HG03457 (cell line): Measurements from ENCODE around the gene ACTR6.
"Not testable (repeated sequence)": the region's sequence is repeated elsewhere in the genome, so short reads cannot be mapped to it uniquely, and the experiment has no call there.

Source experiments
- ATAC-seq: cut with Tn5 transposase; IDR thresholded peaks from one replicate; pipeline ENCODE4 v1.9.1; 2021; ENCODE audit warnings: moderate number of reproducible peaks; ENCODE audit not compliant: unreplicated experiment

Gene ACTR6

DNA sequence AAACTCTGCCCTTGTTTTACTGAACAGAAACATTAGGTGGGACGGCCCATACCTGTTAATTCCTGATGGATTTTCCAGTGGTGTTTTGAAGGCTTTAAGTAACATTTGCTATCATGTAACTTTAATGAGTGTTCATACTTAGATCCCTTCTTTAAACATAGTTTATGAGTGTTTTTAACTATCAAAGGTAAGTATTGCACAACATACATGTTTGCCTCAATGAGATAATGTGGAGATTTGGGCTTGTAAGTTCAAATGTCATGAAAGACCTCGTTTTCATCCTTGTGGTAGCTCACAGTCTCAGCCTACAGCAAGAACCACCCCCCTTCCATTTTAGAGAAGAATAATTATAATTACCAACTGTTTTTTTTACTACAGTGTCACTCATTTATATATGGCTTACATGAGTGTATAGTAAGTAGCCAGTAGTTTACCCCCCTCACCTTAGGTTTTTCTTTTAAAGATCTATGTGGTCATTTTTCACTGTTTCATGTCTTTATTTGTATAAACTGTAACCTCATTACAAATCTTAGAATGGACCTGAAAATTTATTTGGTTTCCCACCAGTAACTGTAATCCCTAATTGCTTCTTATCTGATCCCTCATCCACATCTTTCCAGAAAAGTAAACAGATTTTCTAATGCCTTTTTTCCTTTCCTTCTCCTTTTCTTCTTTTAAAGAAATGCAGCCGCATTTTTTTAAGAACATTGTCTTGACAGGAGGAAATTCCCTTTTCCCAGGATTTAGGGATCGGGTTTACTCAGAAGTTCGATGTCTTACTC is 18.9 kb downstream of the ACTR6 start:
- ATAC-seq, result no peak

DNA sequence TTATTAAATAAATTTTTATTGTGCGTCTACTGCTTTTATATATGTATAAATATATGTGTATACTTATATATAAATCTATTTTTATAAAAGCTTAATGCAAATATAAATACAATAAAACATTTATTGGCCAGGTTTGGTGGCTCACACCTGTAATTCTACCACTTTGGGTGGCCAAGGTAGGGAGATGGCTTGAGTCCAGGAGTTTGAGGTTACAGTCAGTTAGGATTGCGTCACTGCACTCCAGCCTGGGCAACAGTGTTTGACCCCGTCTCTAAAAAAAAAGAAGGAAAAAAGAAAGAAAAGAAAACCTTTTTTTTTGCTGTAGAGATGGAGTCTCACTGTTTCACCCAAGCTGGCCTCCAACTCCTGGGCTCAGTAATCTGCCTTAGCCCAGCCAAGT is 20.9 kb downstream of the ACTR6 start:
- no peak for ATAC-seq

DNA sequence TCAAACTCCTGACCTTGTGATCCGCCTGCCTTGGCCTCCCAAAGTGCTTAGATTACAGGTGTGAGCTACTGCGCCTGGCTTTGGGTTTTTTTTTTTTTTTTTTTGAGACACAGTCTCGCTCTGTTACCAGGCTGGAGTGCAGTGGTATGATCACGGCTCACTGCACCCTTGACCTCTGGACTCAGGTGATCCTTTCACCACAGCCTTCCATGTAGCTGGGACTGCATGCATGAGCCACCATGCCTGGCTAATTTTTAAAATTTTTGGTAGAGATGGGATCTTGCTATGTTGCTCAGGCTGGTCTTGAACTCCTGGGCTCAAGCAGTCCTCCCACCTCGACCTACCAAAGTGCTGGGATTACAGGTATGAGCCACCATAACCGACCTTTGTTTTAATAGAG is 21.6 kb downstream of the ACTR6 start:
- ATAC-seq, result not testable (repeated sequence)

DNA sequence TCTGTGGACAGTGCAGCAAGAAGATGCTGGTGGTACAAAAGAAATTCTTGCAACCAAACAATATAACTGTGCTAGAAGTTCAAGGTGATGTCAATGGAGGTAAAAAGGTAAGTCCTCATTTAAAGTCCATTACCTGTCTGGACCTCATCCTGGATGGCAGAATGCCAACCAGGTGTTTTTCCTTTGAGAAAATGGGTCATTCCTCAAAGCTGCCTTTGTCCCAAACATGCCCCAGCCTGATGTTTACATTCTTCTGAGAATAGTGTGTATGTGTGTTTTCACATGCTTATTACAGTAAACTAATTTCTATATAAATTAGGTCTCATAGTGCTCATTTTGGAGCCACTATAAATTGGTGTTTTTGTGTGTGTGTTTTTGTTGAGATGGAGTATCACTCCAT is 24.9 kb downstream of the ACTR6 start:
- no peak for ATAC-seq

DNA sequence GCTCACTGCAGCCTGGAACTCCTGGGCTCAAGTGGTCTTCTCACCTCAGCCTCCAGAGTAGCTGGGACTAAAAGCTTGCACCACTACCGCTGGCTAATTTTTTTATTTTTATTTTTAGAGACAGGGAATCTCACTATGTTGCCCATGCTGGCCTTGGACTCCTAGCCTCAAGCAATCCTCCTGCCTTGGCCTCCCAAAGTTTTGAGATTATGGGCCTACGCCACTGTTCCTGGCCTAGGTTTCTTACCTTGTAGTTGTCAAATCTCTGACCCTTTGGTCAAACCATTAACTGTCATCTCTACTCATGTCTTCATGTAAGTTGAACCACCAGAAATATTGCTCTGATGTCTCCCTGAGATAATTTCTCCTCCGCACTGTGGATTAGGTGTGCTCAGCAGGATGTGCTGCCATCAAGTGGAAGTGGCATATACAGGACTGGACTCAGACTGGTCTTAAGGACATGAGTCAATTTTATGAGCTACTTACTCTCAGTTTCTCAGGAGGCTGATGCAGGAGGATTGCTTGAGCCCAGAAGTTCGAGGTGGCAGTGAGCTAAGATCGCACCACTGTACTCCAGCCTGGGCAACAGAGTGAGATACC is 28.5 kb downstream of the ACTR6 start:
- ATAC-seq, result no peak

DNA sequence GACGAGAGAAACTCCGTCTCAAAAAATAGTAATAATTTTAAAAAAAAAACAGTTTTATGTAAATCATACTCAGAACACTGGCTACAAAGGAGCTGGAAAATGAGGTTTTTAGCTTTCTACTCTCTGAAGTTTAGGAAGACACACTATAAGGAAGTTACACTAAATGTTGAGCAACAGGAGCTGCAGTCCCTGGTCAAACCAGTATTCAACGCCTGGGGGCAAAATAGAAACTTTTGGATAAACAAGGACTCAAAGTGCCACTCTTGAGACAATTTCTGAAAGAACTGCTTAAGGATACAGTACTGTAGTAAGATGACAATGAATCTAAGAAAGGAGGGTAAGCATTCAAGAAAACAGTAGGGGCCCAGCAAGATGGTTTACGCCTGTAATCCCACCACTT is 29.3 kb downstream of the ACTR6 start:
- ATAC-seq, result no peak

DNA sequence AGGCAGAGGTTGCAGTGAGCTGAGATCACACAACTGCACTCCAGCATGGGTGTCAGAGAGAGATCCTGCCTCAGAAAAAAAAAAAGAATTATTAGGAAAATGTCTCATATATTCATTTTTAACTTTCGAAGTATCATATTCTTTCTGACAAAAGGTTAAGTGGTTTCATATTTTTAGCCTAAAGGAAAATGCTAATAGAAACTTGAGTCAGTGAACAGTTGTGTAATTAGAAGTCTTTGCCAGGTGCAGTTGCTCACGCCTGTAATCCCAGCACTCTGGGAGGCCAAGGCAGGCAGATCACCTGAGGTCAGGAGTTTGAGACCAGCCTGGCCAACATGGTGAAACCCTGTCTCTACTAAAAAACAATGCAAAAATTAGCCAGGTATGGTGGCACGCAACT is 31.3 kb downstream of the ACTR6 start:
- ATAC-seq, result not testable (repeated sequence)

DNA sequence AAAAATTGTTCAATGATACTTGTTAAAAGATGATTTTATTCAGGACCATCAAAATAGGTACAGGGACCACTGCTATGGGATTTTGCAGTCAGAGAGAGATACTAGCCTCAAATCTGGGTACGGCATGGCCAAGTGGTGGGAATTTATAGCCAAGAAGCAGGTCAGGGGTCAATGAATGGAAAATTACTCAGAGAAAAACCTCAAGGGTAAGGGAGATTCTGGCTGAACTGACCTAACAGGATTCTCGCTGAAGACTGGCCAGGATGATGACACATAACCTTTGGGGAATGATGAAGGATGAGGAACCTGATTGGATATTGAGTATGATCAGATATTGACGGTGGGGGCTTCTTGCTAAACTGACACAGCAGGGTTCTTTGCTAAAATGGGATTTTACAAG is 33.6 kb downstream of the ACTR6 start:
- no peak for ATAC-seq

DNA sequence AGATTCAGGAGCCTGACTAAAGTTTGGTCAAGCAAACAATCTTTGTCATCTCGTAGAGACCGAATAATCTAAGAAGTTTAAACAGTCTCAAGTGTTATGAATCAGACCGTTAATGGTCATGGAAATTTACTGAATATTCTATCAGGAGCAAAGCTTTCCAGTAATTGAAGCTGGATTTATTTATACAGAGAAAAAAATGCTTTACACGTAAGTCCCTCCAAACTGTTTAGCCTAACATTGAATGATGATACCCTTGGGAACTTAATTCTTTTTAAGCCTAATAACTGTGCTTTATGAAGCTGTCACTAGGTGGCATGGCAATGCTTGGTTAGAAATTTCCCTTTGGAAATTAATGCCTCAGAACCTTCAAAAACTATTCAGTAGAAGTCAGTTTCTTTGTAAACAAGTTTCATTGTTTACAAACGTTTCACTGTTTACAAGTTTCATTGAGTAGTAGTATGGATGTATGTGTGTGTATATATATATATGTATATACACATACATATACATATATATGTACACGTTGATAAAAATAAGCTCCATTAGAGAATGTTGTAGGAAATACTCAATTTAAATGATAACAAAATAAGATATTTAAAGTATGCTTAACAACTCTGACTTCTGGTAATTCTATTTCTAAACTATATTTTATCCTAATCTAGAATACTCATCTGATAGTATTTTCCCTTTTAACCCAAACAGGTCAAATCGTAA is 34.1 kb downstream of the ACTR6 start:
- no peak for ATAC-seq

DNA sequence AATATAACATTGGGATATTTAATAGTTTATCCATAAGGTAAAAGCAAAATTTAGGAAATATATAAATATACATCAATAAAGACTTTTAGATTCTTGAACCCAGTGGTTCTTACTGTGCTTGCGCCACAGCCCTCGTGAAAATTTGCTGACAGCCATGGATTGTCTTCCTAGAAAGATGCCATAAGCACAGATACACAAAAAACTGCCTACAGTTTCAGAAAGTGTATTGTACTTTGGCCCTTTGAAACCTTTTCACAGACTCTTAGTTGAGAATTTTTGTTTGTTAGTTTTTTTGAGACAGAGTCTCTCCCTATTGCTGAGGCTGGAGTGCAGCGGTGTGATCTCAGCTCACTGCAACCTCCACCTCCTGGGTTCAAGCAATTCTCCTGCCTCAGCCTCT is 38.2 kb downstream of the ACTR6 start:
- no peak for ATAC-seq

DNA sequence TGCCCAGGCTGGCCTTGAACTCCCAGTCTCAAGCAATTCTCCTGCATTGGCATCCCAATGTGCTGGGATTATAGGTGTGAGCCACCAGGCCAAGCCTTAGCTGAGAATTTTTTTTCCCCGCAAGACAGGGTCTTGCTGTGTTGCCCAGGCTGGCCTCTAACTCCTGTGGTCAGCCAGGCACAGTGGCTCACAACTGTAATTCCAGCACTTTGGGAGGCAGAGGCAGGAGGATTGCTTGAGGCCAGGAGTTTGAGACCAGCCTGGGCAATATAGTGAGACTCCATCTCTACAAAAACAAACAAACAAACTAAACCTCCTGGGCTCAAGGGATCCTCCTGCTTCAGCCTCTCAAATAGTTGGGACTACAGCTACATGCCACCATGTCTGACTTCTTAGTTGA is 39.0 kb downstream of the ACTR6 start:
- ATAC-seq, result no peak

DNA sequence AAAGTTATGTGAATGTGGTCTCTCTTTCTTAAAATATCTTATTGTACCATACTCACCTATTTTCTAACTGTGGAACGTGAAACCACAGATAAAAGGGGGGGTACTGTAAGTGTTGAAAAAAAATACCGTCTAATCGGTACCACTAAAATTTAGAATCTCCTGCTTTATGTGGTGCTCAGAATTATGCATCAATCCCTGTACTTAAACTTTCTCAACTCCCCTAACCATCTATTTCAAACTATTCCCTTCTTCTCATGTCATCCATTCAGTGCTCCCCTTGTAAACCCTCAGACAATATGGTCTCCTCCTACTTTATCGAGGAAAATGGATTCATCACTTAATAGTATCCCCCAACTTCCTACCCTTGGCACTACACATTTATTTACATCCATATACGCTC is 42.5 kb downstream of the ACTR6 start:
- ATAC-seq, result no peak

DNA sequence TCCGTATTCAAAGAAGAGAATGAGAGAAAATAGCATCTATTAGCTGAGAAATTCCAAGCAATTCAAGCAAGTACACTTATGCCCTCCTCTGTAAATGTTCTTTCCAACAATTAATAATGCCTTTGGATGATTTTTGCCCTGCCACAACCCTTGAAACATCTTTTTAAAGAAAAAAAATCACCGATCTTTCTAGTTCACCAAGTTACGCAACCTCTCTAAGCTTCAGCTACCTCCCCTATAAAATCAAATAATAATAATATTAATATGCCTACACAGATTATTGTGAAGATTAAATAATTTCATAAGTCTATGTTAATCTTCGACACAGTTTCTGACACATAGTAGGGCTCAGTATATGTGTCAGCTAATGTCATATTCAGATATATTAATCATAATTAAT is 47.1 kb downstream of the ACTR6 start:
- ATAC-seq, result no peak

DNA sequence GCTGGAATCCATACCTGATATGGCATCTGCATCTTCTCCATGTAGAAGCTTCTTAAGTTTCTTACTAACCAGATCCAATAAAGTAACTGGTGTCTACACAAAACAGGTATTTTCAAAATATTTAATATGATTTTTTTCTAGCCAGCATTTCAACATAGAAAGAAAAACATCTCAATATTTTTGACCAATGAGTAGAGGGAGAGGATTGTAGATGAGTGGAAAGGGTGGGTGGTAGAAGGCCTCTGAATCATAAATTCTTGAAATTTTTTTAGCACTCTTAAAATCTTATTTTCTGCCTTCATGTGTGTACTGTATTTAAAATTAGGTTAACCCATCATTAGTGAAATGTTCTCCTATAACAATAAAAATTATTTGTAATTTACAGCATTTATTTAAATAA is 48.3 kb downstream of the ACTR6 start:
- no peak for ATAC-seq

DNA sequence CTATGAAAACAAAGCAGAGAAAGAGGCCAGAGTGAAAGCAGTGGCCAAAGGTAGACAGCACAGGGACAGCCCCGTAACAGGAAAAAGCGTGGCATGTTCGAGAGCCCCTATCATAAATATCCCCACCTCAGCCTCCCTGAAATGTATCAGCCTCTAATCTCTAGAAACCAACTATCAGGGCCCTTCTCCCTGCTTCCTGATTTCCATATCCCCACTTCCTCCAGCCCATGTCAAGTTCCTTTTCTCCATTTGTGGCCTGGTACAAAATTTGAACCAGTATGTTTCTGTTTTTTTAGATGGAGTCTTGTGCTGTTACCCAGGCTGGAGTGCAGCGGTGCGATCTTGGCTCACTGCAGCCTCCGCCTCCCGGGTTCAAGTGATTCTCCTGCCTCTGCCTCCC is 49.3 kb downstream of the ACTR6 start:
- no peak for ATAC-seq

DNA sequence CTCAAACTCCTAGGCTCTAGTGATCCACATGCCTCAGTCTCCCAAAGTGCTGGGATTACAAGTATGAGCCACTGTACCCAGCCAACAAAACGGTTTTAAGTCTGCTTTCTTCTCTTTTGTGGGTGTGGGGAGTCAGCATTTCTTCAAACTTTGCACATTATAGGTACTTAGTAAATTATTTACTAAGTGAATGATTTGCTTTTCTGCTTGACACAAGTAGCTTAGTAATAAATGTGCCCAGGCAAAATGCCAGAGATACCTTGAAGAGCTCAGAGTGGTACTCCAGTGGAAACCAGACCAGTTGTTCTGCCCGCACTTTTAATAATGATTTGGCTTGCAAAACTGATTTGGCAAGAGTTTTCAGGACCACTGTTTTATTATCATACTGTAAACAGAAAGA is 51.3 kb downstream of the ACTR6 start:
- ATAC-seq, result no peak

DNA sequence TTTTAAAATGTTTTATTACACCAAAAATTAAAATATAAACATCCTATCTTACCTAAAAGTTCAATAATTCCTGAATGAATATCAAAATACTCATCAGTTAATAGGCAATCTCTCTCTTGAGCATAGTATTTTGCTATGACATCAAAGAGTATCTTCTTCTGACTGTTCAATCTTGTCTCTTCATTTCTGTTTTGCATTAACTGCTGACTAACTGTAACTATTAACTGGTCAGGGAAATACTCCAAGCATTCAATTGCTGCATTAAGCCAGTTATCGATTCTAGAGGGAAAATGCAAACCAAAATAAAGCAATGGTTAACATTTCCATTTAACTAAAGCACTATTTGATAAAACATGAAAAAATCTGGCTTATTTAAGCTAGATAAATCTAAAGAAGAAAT is 52.8 kb downstream of the ACTR6 start:
- ATAC-seq, result no peak

DNA sequence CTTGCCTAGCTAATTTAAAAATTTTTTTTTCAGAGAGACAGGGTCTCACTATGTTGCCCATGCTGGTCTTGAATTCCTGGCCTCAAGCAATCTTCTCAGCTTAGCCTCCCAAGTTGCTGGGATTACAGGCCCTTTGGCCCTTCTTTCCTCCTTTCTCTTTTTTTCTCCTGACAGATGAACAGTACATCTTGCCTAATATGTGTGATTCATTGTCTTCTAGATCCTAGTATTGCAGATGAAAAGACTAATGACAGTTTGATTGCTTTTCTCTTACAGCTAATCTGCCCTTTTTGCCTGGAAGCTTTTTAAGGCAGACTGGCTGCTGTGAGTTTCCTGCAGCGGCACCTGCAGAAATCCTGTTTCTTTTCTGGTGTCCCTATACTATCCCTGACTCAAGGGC is 54.3 kb downstream of the ACTR6 start:
- ATAC-seq, result no peak

DNA sequence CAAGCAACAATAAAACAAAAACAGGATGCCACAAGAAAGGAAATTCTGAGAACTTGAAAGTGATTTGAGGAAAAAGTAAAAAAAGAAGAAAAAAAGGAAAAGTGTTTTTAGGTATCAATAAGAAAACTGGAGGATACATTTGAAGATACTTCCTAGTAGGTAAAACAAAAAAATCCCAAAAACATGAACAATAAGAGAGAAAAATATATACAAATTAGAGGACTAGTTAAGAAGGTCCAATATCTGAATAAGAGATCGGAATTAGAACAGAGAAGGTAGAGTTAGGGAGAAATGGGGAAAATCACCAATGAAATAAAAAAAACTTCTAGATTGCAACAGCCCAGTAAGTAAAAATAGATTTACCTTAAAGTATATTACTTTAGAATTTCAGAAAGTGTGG is 57.5 kb downstream of the ACTR6 start:
- ATAC-seq, result no peak

DNA sequence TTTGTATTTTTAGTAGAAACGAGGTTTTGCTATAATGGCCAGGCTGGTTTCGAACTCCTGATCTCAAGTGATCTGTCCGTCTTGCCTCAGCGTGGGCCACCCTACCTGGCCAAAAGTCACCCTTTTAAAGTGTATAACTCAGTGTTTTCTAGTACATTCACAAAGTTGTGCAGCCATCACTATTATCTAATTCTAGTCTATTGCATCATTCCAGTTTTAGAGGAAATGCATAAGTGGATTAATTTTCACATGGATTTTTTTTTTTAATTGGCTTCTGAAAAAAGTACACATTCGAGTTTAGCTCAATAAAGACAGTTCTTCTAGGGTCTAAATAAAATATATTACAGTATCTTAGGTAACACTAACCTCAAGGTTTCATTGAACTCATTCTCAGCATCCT is 62.5 kb downstream of the ACTR6 start:
- ATAC-seq, result no peak

DNA sequence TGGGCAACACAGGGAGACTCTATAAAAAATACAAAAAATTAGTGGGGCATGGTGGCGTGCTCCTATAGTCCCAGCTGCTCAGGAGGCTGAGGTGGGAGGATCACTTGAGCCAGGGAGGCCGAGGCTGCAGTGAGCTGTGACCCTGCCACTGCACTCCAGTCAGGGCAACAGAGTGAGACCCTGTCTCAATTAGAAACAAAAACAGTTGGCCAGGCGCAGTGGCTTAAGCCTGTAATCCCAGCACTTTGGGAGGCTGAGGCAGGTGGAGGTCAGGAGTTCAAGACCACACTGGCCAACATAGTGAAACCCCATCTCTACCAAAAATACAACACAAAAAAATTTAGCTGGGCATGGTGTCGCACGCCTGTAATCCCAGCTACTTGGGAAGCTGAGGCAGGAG is 64.5 kb downstream of the ACTR6 start:
- not testable (repeated sequence) for ATAC-seq
